Gastrocnemius medialis (tissue), 4 donors: ENCODE results near the gene OPRM1.

Experiments used
- POLR2A ChIP-seq, 2 donors: fragments of 450-650 bp; IDR thresholded peaks; one replicate each; pipeline ENCODE4 v1.6.1; 2017; ENCODE audit warnings: antibody characterized with exemption in 2 of 2, mild to moderate bottlenecking in 2 of 2, moderate library complexity in 2 of 2
- TF ChIP-seq, protein P1 (sequence below), 5 experiments: fragments of 450-650 bp in 3 of 5; fragments of 200-600 bp in 2 of 5; sonication (generic) in 2 of 5; IDR thresholded peaks in 4 of 5; conservative IDR thresholded peaks in 1 of 5; 1 replicate in 4 of 5; 2 replicates in 1 of 5; pipeline ENCODE4 v1.5.1; 2016 to 2019; ENCODE audit warnings: antibody characterized with exemption in 5 of 5, mild to moderate bottlenecking in 3 of 5, moderate library complexity in 3 of 5

DNA sequence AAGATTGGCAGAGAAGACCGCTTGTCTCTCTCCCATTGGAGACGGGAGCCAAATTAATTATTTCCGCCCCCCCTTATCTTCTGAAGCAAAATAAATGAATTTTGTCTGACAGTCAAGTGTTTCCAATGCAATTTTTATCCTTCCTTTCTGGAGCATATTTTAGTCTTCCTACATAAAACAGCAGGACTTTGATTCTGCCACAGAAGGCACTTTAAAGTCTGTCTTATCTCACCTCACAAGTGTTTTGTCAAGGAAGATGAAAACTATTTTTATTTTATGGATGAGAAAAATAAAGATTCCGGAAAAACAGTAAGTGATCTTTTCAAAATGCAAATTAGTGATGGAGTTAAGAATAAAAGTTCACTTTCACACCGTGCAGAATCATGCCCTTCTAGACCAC, 140.4 kb downstream of the OPRM1 start:
- TF ChIP-seq, protein P1, sequence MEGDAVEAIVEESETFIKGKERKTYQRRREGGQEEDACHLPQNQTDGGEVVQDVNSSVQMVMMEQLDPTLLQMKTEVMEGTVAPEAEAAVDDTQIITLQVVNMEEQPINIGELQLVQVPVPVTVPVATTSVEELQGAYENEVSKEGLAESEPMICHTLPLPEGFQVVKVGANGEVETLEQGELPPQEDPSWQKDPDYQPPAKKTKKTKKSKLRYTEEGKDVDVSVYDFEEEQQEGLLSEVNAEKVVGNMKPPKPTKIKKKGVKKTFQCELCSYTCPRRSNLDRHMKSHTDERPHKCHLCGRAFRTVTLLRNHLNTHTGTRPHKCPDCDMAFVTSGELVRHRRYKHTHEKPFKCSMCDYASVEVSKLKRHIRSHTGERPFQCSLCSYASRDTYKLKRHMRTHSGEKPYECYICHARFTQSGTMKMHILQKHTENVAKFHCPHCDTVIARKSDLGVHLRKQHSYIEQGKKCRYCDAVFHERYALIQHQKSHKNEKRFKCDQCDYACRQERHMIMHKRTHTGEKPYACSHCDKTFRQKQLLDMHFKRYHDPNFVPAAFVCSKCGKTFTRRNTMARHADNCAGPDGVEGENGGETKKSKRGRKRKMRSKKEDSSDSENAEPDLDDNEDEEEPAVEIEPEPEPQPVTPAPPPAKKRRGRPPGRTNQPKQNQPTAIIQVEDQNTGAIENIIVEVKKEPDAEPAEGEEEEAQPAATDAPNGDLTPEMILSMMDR (IDR thresholded peaks at IDR 0.05 in 4 of 5, conservative IDR thresholded peaks at IDR 0.05 in 1 of 5) = no peak
- TF ChIP-seq POLR2A (IDR thresholded peaks at IDR 0.05) = no peak
